Anterior cingulate cortex (tissue), 58 donors: ENCODE data around the gene PPP2R2C.
A peak's percentile ranks its signal among the peaks of the same experiment; 100 is the strongest.

Experiments
- DNase-seq, 58 donors: peaks; one replicate each; lab custom pipeline; 2025; lab: John Stamatoyannopoulos, UW

The PPP2R2C gene

GRCh38 chr4:6322761-6323566, 149.4 kb downstream of the PPP2R2C start:
- no peak for DNase-seq

- DNase-seq: no peak
Measured at GRCh38 chr4:6322067-6322760, 150.2 kb downstream of the PPP2R2C start.

GRCh38 chr4:6321361-6321760, 151.1 kb downstream of the PPP2R2C start:
- DNase-seq: no peak

- no peak for DNase-seq
Measured at GRCh38 chr4:6320663-6321062, 151.8 kb downstream of the PPP2R2C start.

GRCh38 chr4:6319530-6320150, 152.8 kb downstream of the PPP2R2C start:
- DNase-seq: no peak

- DNase-seq: no peak
Measured at GRCh38 chr4:6318206-6318605, 154.2 kb downstream of the PPP2R2C start.

GRCh38 chr4:6316461-6317003, 155.9 kb downstream of the PPP2R2C start:
- peak in 1 of 58 donors; percentile 20 for DNase-seq

GRCh38 chr4:6313216-6313615, 159.2 kb downstream of the PPP2R2C start:
- no peak for DNase-seq

- DNase-seq: no peak
Measured at GRCh38 chr4:6309777-6310176, 162.6 kb downstream of the PPP2R2C start.

- peak in 6 of 58 donors; percentile 15 to 55 (median 34) for DNase-seq
Measured at GRCh38 chr4:6308899-6309643, 163.3 kb downstream of the PPP2R2C start.

- DNase-seq: no peak
Measured at GRCh38 chr4:6307891-6308290, 164.5 kb downstream of the PPP2R2C start.

GRCh38 chr4:6307230-6307629, 165.2 kb downstream of the PPP2R2C start:
- DNase-seq: no peak

- DNase-seq: no peak
Measured at GRCh38 chr4:6306299-6306698, 166.1 kb downstream of the PPP2R2C start.

GRCh38 chr4:6303943-6304342, 168.5 kb downstream of the PPP2R2C start:
- DNase-seq: no peak

GRCh38 chr4:6302869-6303268, 169.5 kb downstream of the PPP2R2C start:
- peak in 3 of 58 donors; percentile 19 to 33 (median 21) for DNase-seq

- DNase-seq: no peak
Measured at GRCh38 chr4:6301732-6302442, 170.5 kb downstream of the PPP2R2C start.

GRCh38 chr4:6301051-6301731, 171.2 kb downstream of the PPP2R2C start:
- DNase-seq: no peak

GRCh38 chr4:6300359-6300758, 172.1 kb downstream of the PPP2R2C start:
- DNase-seq: no peak

GRCh38 chr4:6299875-6300274, 172.5 kb downstream of the PPP2R2C start:
- no peak for DNase-seq
